Skin of body (tissue), 2 donors: Measurements from ENCODE around the gene ZSWIM4. TPM values are rescaled to one million over a fixed set of nuclear protein-coding genes. Genes with fewer than 3 reads are reported as not detected.
"Not testable (repeated sequence)": the region's sequence is repeated elsewhere in the genome, so short reads cannot be mapped to it uniquely, and the experiment has no call there.

Experiments used
- DNase-seq: peaks from one replicate; lab custom pipeline; 2025; lab: John Stamatoyannopoulos, UW
- total RNA-seq: library from RNA; depleted of rRNA; stranded (reverse); fragments of >200 nt; gene quantifications from one replicate; pipeline ENCODE4 v1.2.3, GENCODE V29; 2014

The ZSWIM4 gene
- 4.4 TPM for total RNA-seq

- DNase-seq: peak; percentile 99
Measured at GRCh38 chr19:13794757-13795589, at the start of gene ZSWIM4. Gene ZSWIM4, plus strand, starts transcription at chr19:13795443. Its CDS starts 206 bp downstream, at chr19:13795649.

DNA sequence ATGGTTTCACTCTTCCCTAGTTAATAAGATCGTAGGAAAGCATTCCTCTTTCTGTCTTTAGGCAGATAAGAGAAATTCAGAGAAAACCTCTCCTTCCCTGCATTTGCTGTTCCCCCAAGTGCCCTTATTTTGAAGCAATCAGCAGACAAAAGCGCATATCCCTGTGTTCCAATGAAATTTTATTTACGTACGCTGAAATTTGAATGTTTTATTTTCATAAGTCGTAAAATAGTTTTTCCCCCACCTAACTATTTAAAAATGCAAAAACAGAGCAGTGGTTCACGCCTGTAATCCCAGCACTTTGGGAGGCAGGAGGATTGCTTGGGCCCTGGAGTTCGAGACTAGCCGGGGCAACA, 48.2 kb upstream of the ZSWIM4 start:
- DNase-seq: no peak

- no peak for DNase-seq
Measured at GRCh38 chr19:13748169-13748828, 46.9 kb upstream of the ZSWIM4 start.

GRCh38 chr19:13751436-13751835, 43.8 kb upstream of the ZSWIM4 start:
- no peak for DNase-seq

DNA sequence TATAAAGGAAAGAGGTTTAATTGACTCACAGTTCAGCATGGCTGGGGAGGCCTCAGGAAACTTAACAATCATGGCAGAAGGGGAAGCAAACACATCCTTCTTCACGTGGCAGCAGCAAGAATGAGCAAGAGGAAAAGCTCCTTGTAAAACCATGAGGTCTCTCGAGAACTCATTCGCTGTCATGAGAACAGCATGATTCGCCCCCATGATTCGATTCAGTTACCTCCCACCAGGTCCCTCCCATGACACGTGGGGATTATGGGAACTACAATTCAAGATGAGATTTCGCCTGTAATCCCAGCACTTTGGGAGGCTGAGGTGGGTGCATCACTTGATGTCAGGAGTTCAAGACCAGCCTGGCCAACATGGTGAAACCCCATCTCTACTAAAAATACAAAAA, 41.6 kb upstream of the ZSWIM4 start:
- not testable (repeated sequence) for DNase-seq

DNA sequence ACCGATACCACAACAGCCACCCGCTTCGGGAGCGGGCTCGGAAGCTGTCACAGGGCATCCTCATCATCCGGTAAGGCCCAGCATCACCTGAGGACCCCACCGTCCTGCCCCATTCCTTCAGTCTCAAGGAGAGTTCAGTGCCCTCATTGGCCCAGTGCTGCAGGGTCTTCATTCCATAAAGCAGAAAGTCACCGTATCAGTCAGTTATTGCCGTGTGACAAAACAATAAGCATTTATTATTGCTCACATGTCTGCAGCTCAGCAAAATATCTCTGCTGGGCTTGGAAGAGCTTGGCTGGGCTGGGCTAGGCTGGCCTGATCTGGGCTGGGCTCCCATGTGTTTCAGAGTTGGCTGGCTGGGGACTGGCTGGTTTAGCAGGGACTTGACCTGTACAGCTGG, 39.0 kb upstream of the ZSWIM4 start:
- no peak for DNase-seq

GRCh38 chr19:13757805-13758772, 37.2 kb upstream of the ZSWIM4 start:
- DNase-seq: no peak

- DNase-seq: no peak
Measured at GRCh38 chr19:13758795-13759194, 36.4 kb upstream of the ZSWIM4 start.

DNA sequence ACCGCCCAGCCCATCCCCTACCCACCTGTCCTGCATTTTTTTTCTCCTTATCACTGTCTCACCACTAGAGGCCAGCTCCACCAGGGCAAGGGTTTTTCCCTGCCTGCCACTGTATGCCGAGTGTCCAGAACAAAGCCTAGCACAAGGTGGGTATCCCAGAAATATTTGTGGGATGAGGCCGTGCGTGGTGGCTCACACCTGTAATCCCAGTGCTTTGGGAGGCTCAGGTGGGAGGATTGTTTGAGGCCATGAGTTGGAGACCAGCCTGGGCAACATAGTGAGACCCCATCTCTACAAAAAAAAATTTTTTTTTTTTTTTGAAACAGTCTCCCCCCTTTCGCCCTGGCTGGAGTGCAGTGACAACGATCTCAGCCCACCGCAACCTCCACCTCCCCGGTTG, 33.8 kb upstream of the ZSWIM4 start:
- no peak for DNase-seq

- DNase-seq: no peak
Measured at GRCh38 chr19:13762635-13763235, 32.5 kb upstream of the ZSWIM4 start.

DNA sequence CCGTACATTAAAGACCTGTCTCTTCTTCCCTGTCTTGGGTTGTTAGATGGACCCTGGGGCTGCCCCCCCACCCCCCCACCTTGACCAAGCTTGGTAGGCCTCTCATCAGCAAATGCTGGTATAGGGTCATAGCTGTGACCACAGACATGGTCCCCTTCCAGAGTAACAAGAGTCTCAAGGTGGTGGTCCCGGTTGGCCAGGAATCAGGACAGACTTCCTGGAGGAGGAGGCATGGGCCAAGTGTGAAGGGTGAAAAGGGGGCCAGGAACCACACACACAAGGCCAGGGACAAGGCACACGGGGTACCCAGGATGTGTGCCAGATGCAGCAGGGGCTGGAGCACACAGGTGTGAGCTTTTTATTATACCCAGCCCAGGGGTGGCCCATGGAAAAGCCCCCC, 32.0 kb upstream of the ZSWIM4 start:
- no peak for DNase-seq

DNA sequence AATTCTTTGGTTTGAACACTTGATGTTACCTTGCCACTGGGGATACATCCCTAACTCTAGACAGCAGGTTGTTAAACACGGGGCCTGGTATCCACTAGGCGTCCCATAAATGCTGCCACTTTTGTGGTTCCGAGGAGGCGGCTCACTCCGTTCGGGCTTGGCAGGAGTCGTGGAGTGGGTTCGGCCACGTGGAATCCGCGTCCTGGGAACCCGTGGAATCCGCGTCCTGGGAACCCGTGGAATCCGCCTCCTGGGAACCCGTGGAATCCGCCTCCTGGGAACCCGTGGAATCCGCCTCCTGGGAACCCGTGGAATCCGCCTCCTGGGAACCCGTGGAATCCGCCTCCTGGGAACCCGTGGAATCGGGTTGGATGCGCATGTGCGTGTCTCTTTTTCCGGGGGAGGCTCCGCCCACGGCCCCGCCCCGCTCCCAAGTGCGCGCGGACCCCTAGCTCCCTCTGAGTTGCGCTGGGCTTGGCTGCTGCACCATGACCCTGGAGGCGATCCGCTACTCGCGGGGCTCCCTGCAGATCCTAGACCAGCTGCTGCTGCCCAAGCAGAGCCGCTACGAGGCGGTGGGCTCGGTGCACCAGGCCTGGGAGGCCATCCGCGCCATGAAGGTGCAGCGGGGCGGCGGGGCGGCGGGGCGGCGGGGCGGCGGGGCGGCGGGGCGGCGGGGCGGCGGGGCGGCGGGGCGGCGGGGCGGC, 31.0 kb upstream of the ZSWIM4 start, which contains the start of gene MRI1:
Gene MRI1, plus strand, starts transcription at position 422 of the 707 bp plus-strand sequence. Its CDS starts 67 bp downstream, at position 489.
- DNase-seq: peak; percentile 30

- DNase-seq: no peak
Measured at GRCh38 chr19:13764821-13765394, 30.3 kb upstream of the ZSWIM4 start.

GRCh38 chr19:13765395-13766094, 29.7 kb upstream of the ZSWIM4 start:
- DNase-seq: no peak

DNA sequence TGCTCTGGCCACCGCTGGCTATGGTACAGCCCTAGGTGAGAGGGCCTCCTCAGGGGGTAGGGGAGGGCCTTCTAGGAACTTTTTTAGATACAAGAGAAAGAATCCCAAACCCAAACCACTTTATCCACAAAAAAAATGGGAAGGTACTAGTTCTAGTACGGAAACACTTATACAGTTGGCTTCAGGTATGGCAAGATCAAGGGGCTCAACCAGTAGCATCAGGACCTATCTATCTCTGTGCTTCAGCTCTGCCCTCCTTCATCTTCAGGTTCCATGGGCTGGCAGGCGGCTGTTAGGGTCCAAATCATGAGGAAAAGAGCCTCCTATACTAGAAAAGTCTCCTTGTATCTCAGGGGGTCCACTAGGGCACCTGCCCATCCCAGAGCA, 29.2 kb upstream of the ZSWIM4 start:
- DNase-seq: no peak

DNA sequence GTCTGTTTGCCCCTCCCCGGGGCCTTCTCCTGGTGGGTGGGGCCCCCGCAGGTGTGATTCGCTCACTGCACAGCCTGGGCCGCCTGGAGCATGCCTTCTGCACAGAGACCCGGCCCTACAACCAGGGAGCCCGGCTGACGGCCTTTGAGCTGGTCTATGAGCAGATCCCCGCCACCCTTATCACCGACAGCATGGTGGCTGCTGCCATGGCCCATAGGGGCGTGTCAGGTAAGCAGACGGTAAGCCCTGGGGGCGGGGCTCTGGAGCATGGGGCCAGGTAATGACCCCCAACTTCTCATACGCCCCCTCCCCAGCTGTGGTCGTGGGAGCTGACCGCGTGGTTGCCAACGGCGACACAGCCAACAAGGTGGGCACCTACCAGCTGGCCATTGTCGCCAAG, 26.7 kb upstream of the ZSWIM4 start:
- DNase-seq: no peak

- DNase-seq: no peak
Measured at GRCh38 chr19:13770013-13770635, 25.1 kb upstream of the ZSWIM4 start.

DNA sequence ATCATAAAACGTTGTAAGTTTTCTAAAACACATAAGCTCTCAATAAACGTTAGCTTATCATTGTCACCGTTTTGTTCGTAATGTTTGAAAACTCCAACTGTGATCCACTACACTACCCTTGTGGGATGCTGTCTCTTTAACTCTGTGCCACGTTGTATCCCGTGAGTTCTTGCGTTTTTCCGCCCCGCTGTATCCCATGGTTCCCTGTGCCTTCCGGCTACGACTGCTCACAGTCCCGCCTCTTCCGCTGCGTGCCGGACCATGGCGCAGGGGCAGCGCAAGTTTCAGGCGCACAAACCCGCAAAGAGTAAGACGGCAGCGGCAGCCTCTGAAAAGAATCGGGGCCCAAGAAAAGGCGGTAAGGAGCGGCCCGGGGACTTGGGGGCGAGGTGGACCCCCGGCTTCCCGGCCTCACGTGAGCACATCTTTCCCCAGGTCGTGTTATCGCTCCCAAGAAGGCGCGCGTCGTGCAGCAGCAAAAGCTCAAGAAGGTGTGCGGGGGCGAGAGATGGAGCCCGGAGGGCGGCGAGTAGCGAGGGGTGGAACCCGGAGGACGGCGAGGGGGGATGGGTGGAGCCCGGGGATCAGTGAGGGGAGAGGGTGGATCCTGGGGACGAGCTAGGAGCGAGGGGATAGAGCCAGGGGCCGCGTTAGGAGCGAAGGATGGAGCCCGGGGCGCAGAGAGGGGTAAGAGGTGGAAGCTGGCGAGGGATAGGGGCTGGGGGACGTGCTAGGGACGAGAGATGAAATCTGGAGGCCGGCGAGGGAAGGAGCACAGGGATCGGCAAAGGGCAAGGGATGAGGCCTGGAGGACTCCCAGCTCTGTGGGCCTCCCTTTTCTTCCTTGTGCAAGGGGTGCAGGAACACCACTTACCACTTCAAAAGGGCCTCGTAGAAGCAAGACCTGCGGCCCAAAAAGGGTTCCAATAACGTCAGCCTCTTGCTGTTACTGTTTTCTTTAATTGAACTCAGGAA, 20.7 kb upstream of the ZSWIM4 start, which contains the start of gene C19orf53:
Gene C19orf53, plus strand, starts transcription at position 240 of the 975 bp plus-strand sequence. Its CDS starts 22 bp downstream, at position 262.
- peak; percentile 98 for DNase-seq
